Measurements from ENCODE around the gene FNIP2.

- TF ChIP-seq, protein P1, sequence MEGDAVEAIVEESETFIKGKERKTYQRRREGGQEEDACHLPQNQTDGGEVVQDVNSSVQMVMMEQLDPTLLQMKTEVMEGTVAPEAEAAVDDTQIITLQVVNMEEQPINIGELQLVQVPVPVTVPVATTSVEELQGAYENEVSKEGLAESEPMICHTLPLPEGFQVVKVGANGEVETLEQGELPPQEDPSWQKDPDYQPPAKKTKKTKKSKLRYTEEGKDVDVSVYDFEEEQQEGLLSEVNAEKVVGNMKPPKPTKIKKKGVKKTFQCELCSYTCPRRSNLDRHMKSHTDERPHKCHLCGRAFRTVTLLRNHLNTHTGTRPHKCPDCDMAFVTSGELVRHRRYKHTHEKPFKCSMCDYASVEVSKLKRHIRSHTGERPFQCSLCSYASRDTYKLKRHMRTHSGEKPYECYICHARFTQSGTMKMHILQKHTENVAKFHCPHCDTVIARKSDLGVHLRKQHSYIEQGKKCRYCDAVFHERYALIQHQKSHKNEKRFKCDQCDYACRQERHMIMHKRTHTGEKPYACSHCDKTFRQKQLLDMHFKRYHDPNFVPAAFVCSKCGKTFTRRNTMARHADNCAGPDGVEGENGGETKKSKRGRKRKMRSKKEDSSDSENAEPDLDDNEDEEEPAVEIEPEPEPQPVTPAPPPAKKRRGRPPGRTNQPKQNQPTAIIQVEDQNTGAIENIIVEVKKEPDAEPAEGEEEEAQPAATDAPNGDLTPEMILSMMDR (IDR thresholded peaks at IDR 0.05) = no peak
- no peak for TF ChIP-seq EZH2 (IDR thresholded peaks at IDR 0.05; ENCODE audit: borderline replicate concordance, insufficient read depth, low read depth, low read length, poor library complexity, severe bottlenecking)
Observed at GRCh38 chr4:158802914-158803313, 34.1 kb downstream of the FNIP2 start.
